Measurements from ENCODE around the gene OR10K2. TPM values are rescaled to one million over a fixed set of nuclear protein-coding genes. Genes with fewer than 3 reads are reported as not detected.
"Not testable (repeated sequence)": the region's sequence is repeated elsewhere in the genome, so short reads cannot be mapped to it uniquely, and the experiment has no call there.

The OR10K2 gene
- total RNA-seq, 1 donor from 2014 or later: not detected

GRCh38 chr1:158374860-158375259 lies 51.2 kb downstream of the OR10K2 start:
- intact Hi-C loops (cut with micrococcal nuclease): no loop called here
- DNase-seq (no peak), ATAC-seq (no peak)

GRCh38 chr1:158374101-158374500 lies 51.9 kb downstream of the OR10K2 start:
- ATAC-seq; intact Hi-C loops (cut with micrococcal nuclease); DNase-seq: not testable (repeated sequence)

GRCh38 chr1:158371188-158371953 lies 54.7 kb downstream of the OR10K2 start:
- no peak for DNase-seq
- ATAC-seq: no peak
- intact Hi-C loops (cut with micrococcal nuclease): no loop called here

Other genes starting within 250 kb of the OR10K2 start
- 1.4 TPM for gene CD1D, start 245.3 kb downstream of the OR10K2 start, total RNA-seq
- gene CD1A, start 171.8 kb downstream of the OR10K2 start, total RNA-seq: not detected
- gene CD1C, start 136.3 kb downstream of the OR10K2 start, total RNA-seq: 0.74 TPM
- not detected for gene CD1B, start 94.7 kb downstream of the OR10K2 start, total RNA-seq
- 0.50 TPM for gene CD1E, start 72.3 kb downstream of the OR10K2 start, total RNA-seq
- gene OR10T2, start 26.8 kb downstream of the OR10K2 start, total RNA-seq: not detected
- not detected for gene OR10K1, start 35.6 kb upstream of the OR10K2 start, total RNA-seq
- gene OR10R2, start 46.0 kb upstream of the OR10K2 start, total RNA-seq: not detected
- not detected for gene OR6Y1, start 128.2 kb upstream of the OR10K2 start, total RNA-seq
- not detected for gene OR6P1, start 144.3 kb upstream of the OR10K2 start, total RNA-seq
- not detected for gene OR10X1, start 153.7 kb upstream of the OR10K2 start, total RNA-seq
- gene OR10Z1, start 179.0 kb upstream of the OR10K2 start, total RNA-seq: not detected